ENCODE results near the gene DTX2.
"Not testable (repeated sequence)": the region's sequence is repeated elsewhere in the genome, so short reads cannot be mapped to it uniquely, and the experiment has no call there.

Gene DTX2

GRCh38 chr7:76461464-76462101 lies at the start of gene DTX2:
Gene DTX2, plus strand, starts transcription at chr7:76461709. Its CDS starts 18,801 bp downstream, at chr7:76480510.
- DNase-seq (ENCODE audit: low read depth): not testable (repeated sequence)

- no peak for DNase-seq (ENCODE audit: low read depth)
Measured at GRCh38 chr7:76412249-76412648, 49.3 kb upstream of the DTX2 start.

- DNase-seq (ENCODE audit: low read depth): not testable (repeated sequence)
Measured at GRCh38 chr7:76417654-76418310, 43.7 kb upstream of the DTX2 start.

- peak; percentile 92 for DNase-seq (ENCODE audit: low read depth)
Measured at GRCh38 chr7:76421097-76421496, 40.4 kb upstream of the DTX2 start.

- no peak for DNase-seq (ENCODE audit: low read depth)
Measured at GRCh38 chr7:76423666-76424412, 37.7 kb upstream of the DTX2 start.

GRCh38 chr7:76424413-76425111 lies 36.9 kb upstream of the DTX2 start, which contains the start of gene ZP3:
Gene ZP3, plus strand, starts transcription at chr7:76424950. Its CDS starts 15 bp downstream, at chr7:76424965.
- no peak for DNase-seq (ENCODE audit: low read depth)

GRCh38 chr7:76425156-76425555 lies 36.4 kb upstream of the DTX2 start:
- DNase-seq (ENCODE audit: low read depth): no peak

- not testable (repeated sequence) for DNase-seq (ENCODE audit: low read depth)
Measured at GRCh38 chr7:76425558-76425957, 36.0 kb upstream of the DTX2 start.

GRCh38 chr7:76426246-76426645 lies 35.3 kb upstream of the DTX2 start:
- DNase-seq (ENCODE audit: low read depth): no peak

- no peak for DNase-seq (ENCODE audit: low read depth)
Measured at GRCh38 chr7:76427635-76428034, 33.9 kb upstream of the DTX2 start.

- no peak for DNase-seq (ENCODE audit: low read depth)
Measured at GRCh38 chr7:76428149-76428823, 33.2 kb upstream of the DTX2 start.

- no peak for DNase-seq (ENCODE audit: low read depth)
Measured at GRCh38 chr7:76428868-76429805, 32.4 kb upstream of the DTX2 start.

GRCh38 chr7:76430211-76430610 lies 31.3 kb upstream of the DTX2 start:
- no peak for DNase-seq (ENCODE audit: low read depth)

GRCh38 chr7:76430836-76431235 lies 30.7 kb upstream of the DTX2 start:
- DNase-seq (ENCODE audit: low read depth): no peak

GRCh38 chr7:76437873-76438272 lies 23.6 kb upstream of the DTX2 start:
- peak; percentile 79 for DNase-seq (ENCODE audit: low read depth)

GRCh38 chr7:76439120-76439888 lies 22.2 kb upstream of the DTX2 start:
- DNase-seq (ENCODE audit: low read depth): not testable (repeated sequence)

- not testable (repeated sequence) for DNase-seq (ENCODE audit: low read depth)
Measured at GRCh38 chr7:76440404-76440803, 21.1 kb upstream of the DTX2 start.

- not testable (repeated sequence) for DNase-seq (ENCODE audit: low read depth)
Measured at GRCh38 chr7:76441792-76442191, 19.7 kb upstream of the DTX2 start.

- not testable (repeated sequence) for DNase-seq (ENCODE audit: low read depth)
Measured at GRCh38 chr7:76442664-76443446, 18.7 kb upstream of the DTX2 start.
